ENCODE data around the gene BMP7.

- TF ChIP-seq CTCF (conservative IDR thresholded peaks at IDR 0.05; ENCODE audit: low read depth in 2 of 2) (no peak; a peak in 1 of 4 replicates), EZH2 (IDR thresholded peaks at IDR 0.05; ENCODE audit: low read depth, unreplicated experiment) (no peak), POLR2AphosphoS5 (IDR thresholded peaks at IDR 0.05; ENCODE audit: low read depth) (no peak), REST (IDR thresholded peaks at IDR 0.05; ENCODE audit: unreplicated experiment) (no peak), EZH2phosphoT487 (IDR thresholded peaks at IDR 0.05; ENCODE audit: unreplicated experiment) (no peak), CREB1 (CRISPR knock-in tag; IDR thresholded peaks at IDR 0.05; ENCODE audit: low read depth) (no peak), ZNF331 (CRISPR knock-in tag; IDR thresholded peaks at IDR 0.05; ENCODE audit: low read depth) (no peak), NANOG (IDR thresholded peaks at IDR 0.05; ENCODE audit: borderline replicate concordance) (no peak), ZNF114 (CRISPR knock-in tag; IDR thresholded peaks at IDR 0.05) (no peak), STAT1 (IDR thresholded peaks at IDR 0.05; ENCODE audit: unreplicated experiment) (no peak)
Measured at GRCh38 chr20:57243480-57244220, 22.8 kb downstream of the BMP7 start.

All from GM23338 (cell line).